Sigmoid colon (tissue), 7 donors: Measurements from ENCODE around the gene GSN. TPM values are rescaled to one million over a fixed set of nuclear protein-coding genes. Genes with fewer than 3 reads are reported as not detected.

Experiments
- DNase-seq: peaks from one replicate; pipeline ENCODE4 v3.0.0-alpha.2; 2019
- H3K27ac ChIP-seq, 4 donors: fragments of 200-600 bp; sonication (generic); one replicate each; pipeline ENCODE4 v1.5.1; 2016 to 2019; ENCODE audit warnings: mild to moderate bottlenecking in 1 of 4
- H3K27me3 ChIP-seq, 3 donors: fragments of 200-600 bp; sonication (generic); one replicate each; pipeline ENCODE4 v1.5.1; 2019; ENCODE audit warnings: mild to moderate bottlenecking in 1 of 3
- H3K36me3 ChIP-seq, 4 donors: fragments of 200-600 bp; sonication (generic); one replicate each; pipeline ENCODE4 v1.5.1; 2016 to 2019
- H3K4me1 ChIP-seq, 4 donors: fragments of 200-600 bp; sonication (generic); one replicate each; pipeline ENCODE4 v1.5.1; 2017 to 2019
- H3K4me3 ChIP-seq, 4 donors: fragments of 200-600 bp; sonication (generic); one replicate each; pipeline ENCODE4 v1.5.1; 2017 to 2019; ENCODE audit warnings: mild to moderate bottlenecking in 2 of 4, moderate library complexity in 1 of 4
- H3K9me3 ChIP-seq, 4 donors: fragments of 200-600 bp in 3 of 4; sonication (generic) in 3 of 4; one replicate each; pipeline versions ENCODE4 v1.5.1 to v1.6.1; 2013 to 2019
- CTCF ChIP-seq, 4 experiments: fragments of 450-650 bp in 3 of 4; fragments of 200-600 bp in 1 of 4; IDR thresholded peaks; one replicate each; pipeline ENCODE4 v1.5.1; 2016 to 2019; ENCODE audit warnings: antibody characterized with exemption in 4 of 4, mild to moderate bottlenecking in 3 of 4, moderate library complexity in 2 of 4
- EP300 ChIP-seq, 4 donors: sonication (generic); formaldehyde crosslinking; IDR thresholded peaks; one replicate each; pipeline ENCODE4 v1.6.1; 2017; ENCODE audit warnings: antibody characterized with exemption in 4 of 4
- POLR2A ChIP-seq, 2 donors: fragments of 450-650 bp; IDR thresholded peaks; one replicate each; pipeline ENCODE4 v1.6.1; 2016; ENCODE audit warnings: antibody characterized with exemption in 2 of 2, mild to moderate bottlenecking in 2 of 2, moderate library complexity in 2 of 2
- POLR2AphosphoS5 ChIP-seq, 4 donors: sonication (generic); formaldehyde crosslinking; IDR thresholded peaks; one replicate each; pipeline ENCODE4 v1.6.1; 2017; ENCODE audit warnings: antibody characterized with exemption in 4 of 4
- WGBS, 2 donors: extraction: QIAGEN DNeasy Blood & Tissue Kit; methylation state at CpG; one replicate each; pipeline ENCODE4 v1.1.7; 2013; 5-methylcytosine and 5-hydroxymethylcytosine counted together
- intact Hi-C: fragments of 100-400 bp; cut with DNase I; formaldehyde crosslinking; loops from one replicate; pipeline ENCODE4 v1.15.1; 2023
- polyA plus RNA-seq, 3 donors: library from polyadenylated mRNA; stranded (reverse); fragments of 200-250 nt; gene quantifications; one replicate each; pipeline ENCODE4 v1.2.3, GENCODE V29; 2013
- total RNA-seq, 4 donors: library from RNA; depleted of rRNA; stranded (reverse); fragments of >200 nt; gene quantifications; one replicate each; pipeline ENCODE4 v1.1.0, GENCODE V29; 2016
- donor health status: healthy with polysubstance abuse.
- donor health status: Bipolar disorder and iron deficiency.
- donor health status: healthy.

GSN gene
- total and polyA plus RNA-seq, 7 donors = 333 to 2,826 (median 1,610) TPM

- WGBS, 2 donors = 78 to 93% methylated on average over 6 of the region's 6 CpGs
- Histone ChIP-seq H3K9me3 (no peaks in the 10 kb centered on the region), H3K4me3 (peak overlapping the region in 3 of 4 donors; percentile 21 to 96 (median 90)), H3K4me1 (peaks cover 0 to 88% (median 80%) of the 10 kb centered on the region in 4 donors), H3K27ac (peak overlapping the region; percentile 94 to 99 (median 97)), H3K36me3 (no peaks in the 10 kb centered on the region), H3K27me3 (no peaks in the 10 kb centered on the region)
- peak; percentile 66 for DNase-seq
- TF ChIP-seq POLR2AphosphoS5 (IDR thresholded peaks at IDR 0.05) = no peak
- no peak for TF ChIP-seq CTCF (IDR thresholded peaks at IDR 0.05)
- no peak for TF ChIP-seq EP300 (IDR thresholded peaks at IDR 0.05)
- TF ChIP-seq POLR2A (IDR thresholded peaks at IDR 0.05) = no peak
- intact Hi-C loops = no loop called here
Measured at GRCh38 chr9:121272401-121272948, 4.5 kb downstream of the GSN start.

- no peak overlapping the region for H3K4me3 ChIP-seq
- WGBS, 2 donors = 32 to 55% methylated on average over 4 of the region's 4 CpGs
- H3K4me1 ChIP-seq = peaks cover 0 to 92% (median 84%) of the 10 kb centered on the region in 4 donors
- no peaks in the 10 kb centered on the region for H3K36me3 ChIP-seq
- TF ChIP-seq CTCF (IDR thresholded peaks at IDR 0.05) (no peak), POLR2A (IDR thresholded peaks at IDR 0.05) (no peak), POLR2AphosphoS5 (IDR thresholded peaks at IDR 0.05) (no peak), EP300 (IDR thresholded peaks at IDR 0.05) (no peak)
- H3K27me3 ChIP-seq = no peaks in the 10 kb centered on the region
- no peak for DNase-seq
- no peaks in the 10 kb centered on the region for H3K9me3 ChIP-seq
- intact Hi-C loops = no loop called here
- H3K27ac ChIP-seq = peak overlapping the region; percentile 94 to 99 (median 97)
Measured at GRCh38 chr9:121273064-121273775, 5.3 kb downstream of the GSN start.

GRCh38 chr9:121274851-121275250, 6.9 kb downstream of the GSN start:
- peaks cover 0 to 100% (median 96%) of the 10 kb centered on the region in 4 donors for H3K4me1 ChIP-seq
- DNase-seq = no peak
- no peaks in the 10 kb centered on the region for H3K9me3 ChIP-seq
- WGBS, 2 donors = 79 to 83% methylated on average over 4 of the region's 4 CpGs
- no peaks in the 10 kb centered on the region for H3K27me3 ChIP-seq
- H3K36me3 ChIP-seq = no peaks in the 10 kb centered on the region
- intact Hi-C loops = no loop called here
- H3K4me3 ChIP-seq = no peak overlapping the region
- H3K27ac ChIP-seq = peak overlapping the region; percentile 94 to 99 (median 97)
- TF ChIP-seq POLR2A (IDR thresholded peaks at IDR 0.05) (no peak), POLR2AphosphoS5 (IDR thresholded peaks at IDR 0.05) (no peak), CTCF (IDR thresholded peaks at IDR 0.05) (no peak), EP300 (IDR thresholded peaks at IDR 0.05) (no peak)

GRCh38 chr9:121275781-121276658, 8.1 kb downstream of the GSN start:
- intact Hi-C loops = no loop called here

More at GRCh38 chr9:121275781-121276658, 8.1 kb downstream of the GSN start:
- DNase-seq = no peak
- Histone ChIP-seq H3K27ac (peak overlapping the region; percentile 94 to 99 (median 97)), H3K36me3 (no peaks in the 10 kb centered on the region), H3K4me1 (peaks cover 0 to 100% (median 96%) of the 10 kb centered on the region in 4 donors), H3K9me3 (no peaks in the 10 kb centered on the region), H3K27me3 (no peaks in the 10 kb centered on the region), H3K4me3 (no peak overlapping the region)
- TF ChIP-seq POLR2AphosphoS5 (IDR thresholded peaks at IDR 0.05) = no peak
- no peak for TF ChIP-seq POLR2A (IDR thresholded peaks at IDR 0.05)
- no peak for TF ChIP-seq CTCF (IDR thresholded peaks at IDR 0.05)
- no peak for TF ChIP-seq EP300 (IDR thresholded peaks at IDR 0.05)
- 79 to 80% methylated on average over 8 of the region's 8 CpGs for whole genome bisulfite sequencing, 2 donors
